ENCODE measurements around the gene NEUROD1.

Gene NEUROD1

GRCh38 chr2:181685150-181685688, 4.9 kb upstream of the NEUROD1 start:
- Mint-ChIP-seq H3K27me3 (peaks cover 87 to 89% of the 10 kb centered on the region in 2 donors), H3K27ac (no peak overlapping the region), H3K4me3 (no peak overlapping the region), H3K36me3 (ENCODE audit: insufficient read depth) (no peaks in the 10 kb centered on the region), H3K4me1 (ENCODE audit: low read depth in 2 of 2) (peaks cover 15 to 22% of the 10 kb centered on the region in 2 donors), H3K9me3 (no peaks in the 10 kb centered on the region)
- DNase-seq (no peak), ATAC-seq (replicated peaks) (no peak)

DNA sequence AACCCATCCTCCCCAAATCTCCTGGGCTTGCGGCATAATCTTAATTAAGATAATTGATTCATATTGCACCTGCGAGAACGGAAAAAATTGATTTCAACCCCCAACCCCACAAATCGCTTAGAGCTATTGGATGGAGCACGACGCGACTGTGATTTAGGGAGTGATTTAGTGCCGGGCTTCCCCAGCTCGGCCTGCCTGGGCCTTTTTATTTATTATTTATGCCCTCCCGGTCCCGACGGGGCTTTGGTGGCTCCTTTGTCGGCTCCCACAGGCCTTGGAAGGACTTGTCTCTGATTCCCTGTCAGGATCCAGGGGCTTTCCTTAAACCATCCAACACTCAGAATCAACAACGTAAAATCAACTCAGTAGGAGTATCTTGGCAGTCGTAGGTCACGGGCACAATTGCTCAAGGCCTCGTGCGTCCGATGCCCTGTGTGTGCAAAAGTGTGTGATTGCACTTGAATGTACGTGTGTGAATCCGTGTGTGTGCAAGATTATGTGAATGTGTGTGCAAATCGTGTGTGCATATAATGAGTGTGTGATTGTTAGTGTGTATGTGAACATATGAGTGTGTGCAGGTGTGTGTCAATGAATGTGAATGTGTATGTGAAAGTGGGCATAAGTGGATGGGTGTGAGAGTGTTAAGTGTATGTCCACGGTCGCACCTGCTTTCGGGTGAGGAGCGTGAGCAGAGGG, 4.3 kb upstream of the NEUROD1 start:
- ATAC-seq (replicated peaks) (no peak), DNase-seq (no peak)
- Mint-ChIP-seq H3K36me3 (ENCODE audit: insufficient read depth) (no peaks in the 10 kb centered on the region), H3K27me3 (peaks cover 89% of the 10 kb centered on the region in 2 donors), H3K4me3 (no peak overlapping the region), H3K4me1 (ENCODE audit: low read depth in 2 of 2) (peaks cover 15 to 22% of the 10 kb centered on the region in 2 donors), H3K9me3 (no peaks in the 10 kb centered on the region), H3K27ac (no peak overlapping the region)

GRCh38 chr2:181683518-181684453, 3.5 kb upstream of the NEUROD1 start:
- peaks cover 0 to under 1% of the 10 kb centered on the region in 2 donors for H3K9me3 Mint-ChIP-seq
- no peak for ATAC-seq (replicated peaks)

DNA sequence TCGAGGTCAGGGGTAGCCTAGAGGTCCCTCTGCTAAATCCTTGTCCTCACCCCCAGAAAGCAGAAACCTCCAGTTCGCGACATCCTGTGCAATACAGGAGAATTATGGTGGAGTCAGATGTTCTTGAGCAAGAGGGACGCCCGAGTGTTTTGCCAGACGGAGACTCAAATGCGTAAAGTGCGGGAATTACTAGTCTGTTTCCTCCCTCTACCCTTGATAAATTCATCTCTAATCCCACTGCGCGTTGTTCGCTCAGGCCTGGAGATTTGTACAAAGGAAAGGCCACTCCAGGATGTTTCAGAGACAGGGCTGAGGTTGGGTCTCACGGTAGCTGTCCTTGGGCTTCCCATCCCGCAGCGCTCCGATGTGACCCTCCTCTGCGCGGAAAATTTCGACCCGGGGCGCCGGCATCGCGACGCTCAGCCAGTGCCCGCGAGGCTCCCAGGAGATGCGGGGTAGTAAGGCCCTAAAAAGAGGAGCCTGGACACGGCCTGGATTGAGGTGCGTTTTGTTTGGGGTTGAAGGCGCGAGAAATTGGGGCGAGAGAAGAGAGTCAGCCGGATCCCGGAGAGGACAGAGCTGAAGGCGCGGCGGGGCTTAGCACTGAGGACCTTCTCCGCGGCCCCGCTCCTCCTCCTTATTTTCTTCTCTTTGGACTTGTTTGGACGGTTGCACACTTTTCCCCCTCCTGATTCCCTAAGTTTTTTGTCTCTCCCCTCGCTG, 2.6 kb upstream of the NEUROD1 start:
- H3K9me3 Mint-ChIP-seq = peaks cover 3 to 6% of the 10 kb centered on the region in 2 donors
- H3K4me3 Mint-ChIP-seq = peak overlapping the region; percentile 44 to 51
- no peak overlapping the region for H3K27ac Mint-ChIP-seq
- peaks cover 96 to 97% of the 10 kb centered on the region in 2 donors for H3K27me3 Mint-ChIP-seq
- peaks cover 15 to 26% of the 10 kb centered on the region in 2 donors for H3K4me1 Mint-ChIP-seq (ENCODE audit: low read depth in 2 of 2)
- no peak for ATAC-seq (replicated peaks)
- no peaks in the 10 kb centered on the region for H3K36me3 Mint-ChIP-seq (ENCODE audit: insufficient read depth)
- no peak for DNase-seq

More at GRCh38 chr2:181683518-181684453, 3.5 kb upstream of the NEUROD1 start:
- Mint-ChIP-seq H3K27me3 (peaks cover 90 to 91% of the 10 kb centered on the region in 2 donors), H3K4me1 (ENCODE audit: low read depth in 2 of 2) (peaks cover 15 to 25% of the 10 kb centered on the region in 2 donors), H3K27ac (no peak overlapping the region), H3K4me3 (peak overlapping the region; percentile 44 to 51), H3K36me3 (ENCODE audit: insufficient read depth) (no peaks in the 10 kb centered on the region)
- DNase-seq = no peak

DNA sequence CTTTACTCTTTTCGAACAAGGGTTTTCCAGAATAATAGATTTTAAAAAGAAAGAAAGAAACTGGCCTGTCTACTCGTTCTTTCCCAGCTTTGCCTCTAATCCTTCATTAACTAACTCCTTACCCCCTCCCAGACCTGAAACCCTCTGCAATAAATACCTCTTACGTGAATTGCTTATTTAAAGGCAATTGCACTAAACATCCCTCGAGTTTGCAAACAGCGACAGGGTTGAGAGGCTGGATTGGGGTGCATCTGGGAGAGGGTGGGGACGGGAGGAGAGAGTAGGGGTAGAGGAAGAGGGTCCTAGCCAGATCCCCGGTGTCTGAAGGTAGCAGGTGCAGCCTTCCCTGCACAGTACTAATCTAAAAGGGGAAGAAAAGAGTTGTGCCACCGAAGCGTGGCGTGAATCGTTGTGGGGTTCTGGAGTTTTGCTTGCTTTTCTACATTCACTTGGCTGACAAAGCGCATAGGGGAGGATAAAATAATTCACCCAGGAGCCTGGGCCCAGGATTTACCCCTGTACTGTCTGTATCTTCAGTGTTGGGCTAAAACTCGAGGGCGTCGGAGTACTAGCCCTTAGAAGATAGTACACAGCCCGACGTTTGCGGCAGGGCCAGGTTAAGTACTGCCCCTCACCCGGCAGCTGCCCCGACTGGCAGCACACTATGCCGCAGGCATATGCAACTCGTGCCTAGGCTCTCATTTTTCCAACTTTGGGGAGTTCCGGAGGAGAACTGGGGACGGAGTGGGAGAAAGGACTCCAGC, 1.9 kb upstream of the NEUROD1 start:
- peaks cover 15 to 29% of the 10 kb centered on the region in 2 donors for H3K4me1 Mint-ChIP-seq (ENCODE audit: low read depth in 2 of 2)
- no peak for ATAC-seq (replicated peaks)

DNA sequence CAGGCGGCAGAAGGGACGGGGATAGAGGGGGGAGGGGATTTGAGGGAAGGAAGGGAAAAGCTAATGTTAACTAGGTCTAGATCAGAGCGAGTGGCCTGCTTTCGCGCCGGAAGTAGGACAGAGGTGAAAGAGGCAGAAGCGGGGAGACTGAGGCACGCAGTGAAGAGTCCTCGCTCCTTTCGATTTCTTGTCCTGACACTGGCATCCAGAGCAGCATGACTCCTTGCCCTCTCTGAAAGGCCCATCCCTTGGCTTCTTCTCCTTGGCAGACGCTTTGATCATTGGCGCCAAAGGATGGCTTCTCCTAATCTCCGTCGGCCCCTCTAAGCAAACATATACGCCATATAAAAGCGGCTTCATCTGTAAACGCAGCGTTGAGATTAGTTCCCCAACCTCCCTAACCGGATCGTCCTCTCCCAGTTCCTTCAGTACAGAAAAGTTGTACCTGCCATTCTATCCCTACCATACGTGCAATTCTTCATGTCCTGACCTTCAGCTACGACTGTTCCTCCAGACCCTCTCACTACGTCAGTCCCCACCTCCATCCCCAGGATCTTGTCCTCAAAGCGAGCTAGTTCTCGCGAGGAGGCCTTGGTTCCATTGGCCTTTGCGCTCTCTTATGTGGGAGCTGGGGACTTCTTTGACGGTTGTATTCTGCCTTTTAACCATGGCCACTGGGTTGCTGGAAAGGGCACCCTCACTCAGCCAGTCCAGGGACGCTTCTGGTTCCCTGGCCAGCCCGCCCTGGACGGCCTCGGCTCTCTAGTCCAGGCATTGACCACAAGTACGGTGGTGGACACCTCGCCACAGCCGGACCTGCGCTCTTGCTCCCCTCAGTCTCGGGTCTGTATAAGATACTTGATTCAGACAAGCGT, 857 bp upstream of the NEUROD1 start:
- DNase-seq = no peak
- H3K4me1 Mint-ChIP-seq (ENCODE audit: low read depth in 2 of 2) = peaks cover 15 to 29% of the 10 kb centered on the region in 2 donors
- peak overlapping the region; percentile 37 to 48 for H3K4me3 Mint-ChIP-seq
- peaks cover 92 to 96% of the 10 kb centered on the region in 2 donors for H3K27me3 Mint-ChIP-seq
- ATAC-seq (replicated peaks) = no peak
- H3K9me3 Mint-ChIP-seq = peaks cover 3 to 6% of the 10 kb centered on the region in 2 donors
- no peak overlapping the region for H3K27ac Mint-ChIP-seq
- H3K36me3 Mint-ChIP-seq (ENCODE audit: insufficient read depth) = no peaks in the 10 kb centered on the region

More for the DNA sequence above, 1.9 kb upstream of the NEUROD1 start:
- Mint-ChIP-seq H3K9me3 (peaks cover 3 to 6% of the 10 kb centered on the region in 2 donors), H3K36me3 (ENCODE audit: insufficient read depth) (no peaks in the 10 kb centered on the region), H3K4me3 (peak overlapping the region; percentile 37 to 48), H3K27ac (no peak overlapping the region), H3K27me3 (peaks cover 93 to 97% of the 10 kb centered on the region in 2 donors)
- no peak for DNase-seq

GRCh38 chr2:181679544-181679979, 755 bp downstream of the NEUROD1 start:
- Mint-ChIP-seq H3K4me3 (no peak overlapping the region), H3K9me3 (peaks cover 3 to 6% of the 10 kb centered on the region in 2 donors), H3K36me3 (ENCODE audit: insufficient read depth) (no peaks in the 10 kb centered on the region), H3K27ac (no peak overlapping the region), H3K4me1 (ENCODE audit: low read depth in 2 of 2) (peaks cover 15 to 25% of the 10 kb centered on the region in 2 donors), H3K27me3 (peaks cover 77 to 92% of the 10 kb centered on the region in 2 donors)
- DNase-seq = no peak
- ATAC-seq (replicated peaks) = no peak

GRCh38 chr2:181678861-181679543, 1.3 kb downstream of the NEUROD1 start:
- Mint-ChIP-seq H3K36me3 (ENCODE audit: insufficient read depth) (no peaks in the 10 kb centered on the region), H3K27ac (no peak overlapping the region), H3K27me3 (peaks cover 77 to 92% of the 10 kb centered on the region in 2 donors), H3K4me1 (ENCODE audit: low read depth in 2 of 2) (peaks cover 15 to 24% of the 10 kb centered on the region in 2 donors), H3K4me3 (no peak overlapping the region), H3K9me3 (peaks cover 3 to 6% of the 10 kb centered on the region in 2 donors)
- DNase-seq (no peak), ATAC-seq (replicated peaks) (no peak)

DNA sequence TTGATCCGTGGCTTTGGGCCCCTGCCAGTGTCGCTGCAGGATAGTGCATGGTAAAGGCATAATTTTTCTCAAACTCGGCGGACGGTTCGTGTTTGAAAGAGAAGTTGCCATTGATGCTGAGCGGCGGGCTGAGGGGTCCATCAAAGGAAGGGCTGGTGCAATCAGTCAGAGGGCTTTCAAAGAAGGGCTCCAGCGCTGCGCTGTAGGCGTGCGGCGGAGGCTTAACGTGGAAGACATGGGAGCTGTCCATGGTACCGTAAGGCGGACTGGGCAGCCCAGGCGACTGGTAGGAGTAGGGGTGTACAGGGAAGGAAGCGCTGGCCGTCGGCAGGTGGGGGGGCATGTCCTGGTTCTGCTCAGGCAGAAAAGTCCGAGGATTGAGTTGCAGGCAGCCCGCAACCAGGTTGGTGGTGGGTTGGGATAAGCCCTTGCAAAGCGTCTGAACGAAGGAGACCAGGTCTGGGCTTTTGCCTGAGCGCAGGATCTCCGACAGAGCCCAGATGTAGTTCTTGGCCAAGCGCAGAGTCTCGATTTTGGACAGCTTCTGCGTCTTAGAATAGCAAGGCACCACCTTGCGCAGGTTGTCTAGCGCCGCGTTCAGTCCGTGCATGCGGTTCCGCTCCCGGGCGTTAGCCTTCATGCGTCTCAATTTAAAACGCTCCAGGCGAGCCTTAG, 2.3 kb downstream of the NEUROD1 start:
- Mint-ChIP-seq H3K27me3 (peaks cover 75 to 85% of the 10 kb centered on the region in 2 donors), H3K27ac (no peak overlapping the region), H3K4me3 (no peak overlapping the region), H3K9me3 (peaks cover 3 to 6% of the 10 kb centered on the region in 2 donors), H3K4me1 (ENCODE audit: low read depth in 2 of 2) (peaks cover 15 to 22% of the 10 kb centered on the region in 2 donors), H3K36me3 (ENCODE audit: insufficient read depth) (no peaks in the 10 kb centered on the region)
- DNase-seq = peak; percentile 31 to 42 (median 42)
- ATAC-seq (replicated peaks) = peak; percentile 63

- H3K4me3 Mint-ChIP-seq = no peak overlapping the region
Measured at GRCh38 chr2:181675254-181675653, 5.1 kb downstream of the NEUROD1 start.

DNA sequence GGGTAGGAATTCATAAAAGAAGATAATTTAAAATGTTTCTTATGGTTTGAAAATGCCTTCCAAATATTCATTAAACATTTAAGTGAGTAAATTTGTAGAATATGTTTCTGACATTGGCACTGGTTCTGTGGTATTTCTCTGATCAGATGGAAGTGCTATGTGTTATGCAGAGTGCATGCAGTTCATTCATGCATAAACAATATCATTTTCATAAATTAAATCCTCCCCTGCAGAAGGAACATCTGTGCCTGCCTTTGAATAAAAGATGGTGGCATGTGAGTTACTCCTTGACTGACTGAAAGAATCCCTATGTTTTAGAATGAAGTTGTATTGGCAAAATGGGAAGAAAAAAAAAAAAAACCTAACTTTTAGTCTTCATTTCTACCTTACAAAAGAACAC, 5.9 kb downstream of the NEUROD1 start:
- ATAC-seq (replicated peaks) (no peak), DNase-seq (no peak)
- Mint-ChIP-seq H3K36me3 (ENCODE audit: insufficient read depth) (no peaks in the 10 kb centered on the region), H3K4me3 (no peak overlapping the region), H3K9me3 (peaks cover 3 to 6% of the 10 kb centered on the region in 2 donors), H3K4me1 (ENCODE audit: low read depth in 2 of 2) (peaks cover 0 to 5% of the 10 kb centered on the region in 2 donors), H3K27me3 (peaks cover 59 to 60% of the 10 kb centered on the region in 2 donors), H3K27ac (no peak overlapping the region)

More at GRCh38 chr2:181675254-181675653, 5.1 kb downstream of the NEUROD1 start:
- DNase-seq = no peak
- no peaks in the 10 kb centered on the region for H3K36me3 Mint-ChIP-seq (ENCODE audit: insufficient read depth)
- peaks cover 64 to 67% of the 10 kb centered on the region in 2 donors for H3K27me3 Mint-ChIP-seq
- peaks cover 0 to 7% of the 10 kb centered on the region in 2 donors for H3K4me1 Mint-ChIP-seq (ENCODE audit: low read depth in 2 of 2)
- H3K9me3 Mint-ChIP-seq = peaks cover 3 to 6% of the 10 kb centered on the region in 2 donors
- no peak for ATAC-seq (replicated peaks)
- no peak overlapping the region for H3K27ac Mint-ChIP-seq
